Heart right ventricle (tissue), 16 donors: ENCODE results near the gene SND1. TPM values are rescaled to one million over a fixed set of nuclear protein-coding genes. Genes with fewer than 3 reads are reported as not detected.

Experiments used
- ATAC-seq, 8 donors: fragments of 200-7000 bp; cut with Tn5 transposase; one replicate each; pipeline ENCODE4 v1.9.1; 2020; ENCODE audit warnings: mild to moderate bottlenecking in 8 of 8, moderate library complexity in 8 of 8, moderate number of reproducible peaks in 1 of 8
- DNase-seq, 2 donors: peaks; one replicate each; pipeline ENCODE4 v3.0.0-alpha.2; 2020
- H3K27ac ChIP-seq, 10 donors: fragments of 200-600 bp; sonication (generic) in 2 of 10; one replicate each; pipeline versions ENCODE4 v1.5.0 to v1.8.0; 2020 to 2022; ENCODE audit warnings: mild to moderate bottlenecking in 3 of 10
- H3K27me3 ChIP-seq, 7 donors: fragments of 200-600 bp; one replicate each; pipeline ENCODE4 v1.8.0; 2021 to 2022; ENCODE audit warnings: mild to moderate bottlenecking in 2 of 7
- H3K36me3 ChIP-seq, 9 donors: fragments of 200-600 bp; sonication (generic) in 1 of 9; one replicate each; pipeline versions ENCODE4 v1.5.0 to v1.8.0; 2020 to 2022; ENCODE audit warnings: mild to moderate bottlenecking in 2 of 9
- H3K4me1 ChIP-seq, 9 donors: fragments of 200-600 bp; sonication (generic) in 1 of 9; one replicate each; pipeline versions ENCODE4 v1.5.0 to v1.8.0; 2020 to 2022; ENCODE audit warnings: mild to moderate bottlenecking in 4 of 9
- H3K4me3 ChIP-seq, 10 donors: fragments of 200-600 bp; sonication (generic) in 2 of 10; one replicate each; pipeline versions ENCODE4 v1.5.0 to v1.8.0; 2020 to 2022; ENCODE audit warnings: mild to moderate bottlenecking in 7 of 10, moderate library complexity in 2 of 10
- H3K9me3 ChIP-seq, 11 donors: fragments of 200-600 bp in 10 of 11; sonication (generic) in 2 of 11; one replicate each; pipeline versions ENCODE4 v1.5.0 to v1.8.0; 2013 to 2022; ENCODE audit warnings: mild to moderate bottlenecking in 2 of 11, control low read depth in 1 of 11, moderate library complexity in 1 of 11
- WGBS, 2 donors: extraction: QIAGEN DNeasy Blood & Tissue Kit; methylation state at CpG; one replicate each; pipeline ENCODE4 v1.1.7; 2013; ENCODE audit warnings: inconsistent platforms in 1 of 2; 5-methylcytosine and 5-hydroxymethylcytosine counted together
- intact Hi-C, 10 donors: fragments of 100-400 bp; cut with DNase I; formaldehyde crosslinking; loops; one replicate each; pipeline versions ENCODE4 v1.11.1 to v1.14.2; 2022
- polyA plus RNA-seq, 2 donors: library from polyadenylated mRNA; stranded (reverse); fragments of 200-250 nt; gene quantifications; one replicate each; pipeline ENCODE4 v1.2.3, GENCODE V29; 2013
- total RNA-seq, 10 donors: library from RNA; stranded (reverse); fragmentation: NEBNext Ultra II Directional in 3 of 10; extraction: Animal tissue kit (Norgen Biotek cat#: 25700) in 3 of 10; gene quantifications; one replicate each; pipeline versions ENCODE4 v1.2.1 to v1.2.4, GENCODE V29; 2021 to 2023
- TF ChIP-seq, protein P1 (sequence below), 9 donors: fragments of 200-600 bp; sonication (generic) in 2 of 9; IDR thresholded peaks; one replicate each; pipeline versions ENCODE4 v1.5.0 to v1.8.0; 2021 to 2022; ENCODE audit warnings: antibody characterized with exemption in 9 of 9, mild to moderate bottlenecking in 5 of 9, moderate library complexity in 1 of 9
- donor health status: Arrhythmogenic right ventricular cardiomyopathy.
- donor health status: ischemic (EF 13 %, LVEDD 7.1; RV severe dilation, severe dysfunction).
- donor health status: healthy with polysubstance abuse.
- donor health status: DM: no; HTN: yes; CAD: no.
- donor health status: DM: no; HTN: no; CAD: no.
- donor health status: ischemic (EF 25% LVEDD 6.9; RV normal size, moderate dysfunction).
- donor health status: ischemic (EF 25% LVEDD 5.7; RV mildly dilated, moderate dysfunction).
- donor health status: healthy.
- donor health status: DM: yes; HTN: yes; CAD: no.
- donor health status: Ischemic cardiomyopathy.
- donor health status: ischemic (EF 35%, LVEDD 5.7; RV mildly dilated, moderate dysfunction).
- donor health status: nonischemic (EF 11% LVEDD 7.7; RV severe dilation, severe dysfunction).
- donor health status: DM: yes; HTN: yes; CAD: no.
- donor health status: PGD.
- donor health status: ischemic (EF 29% LVEDD 5.4; RV normal size, mild dysfunction).
- donor health status: nonischemic (EF 23%, LVEDD 6.1; RV moderate dilation, normal function).

Gene SND1
- total and polyA plus RNA-seq, 12 donors, result 39.9 to 107 (median 80.8) TPM

DNA sequence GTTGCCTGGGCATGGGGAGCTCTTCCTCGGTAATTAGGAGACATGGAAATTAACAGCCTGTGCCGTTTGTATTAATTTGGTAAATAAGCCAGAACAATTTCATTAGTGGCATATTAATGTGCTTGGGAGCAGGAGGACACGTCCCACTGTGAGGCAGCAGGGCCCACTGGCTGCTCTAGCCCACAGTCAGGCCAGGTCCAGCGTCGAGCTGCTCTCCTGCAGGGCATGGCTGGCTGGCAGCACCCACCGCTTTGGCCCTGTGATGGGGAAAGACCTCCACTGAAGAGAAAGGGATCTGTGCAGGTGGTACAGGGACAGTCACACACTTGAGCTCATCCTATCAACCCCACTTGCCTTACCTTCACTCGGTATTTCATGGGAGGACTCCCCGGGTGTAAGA is 416.8 kb downstream of the SND1 start:
- DNase-seq (no peak), ATAC-seq (no peak)
- Histone ChIP-seq H3K4me3 (no peak overlapping the region), H3K27ac (no peak overlapping the region), H3K4me1 (no peaks in the 10 kb centered on the region), H3K9me3 (no peaks in the 10 kb centered on the region), H3K27me3 (no peaks in the 10 kb centered on the region), H3K36me3 (peaks cover 0 to 21% (median 0%) of the 10 kb centered on the region in 9 donors)
- intact Hi-C loops, result no loop called here
- TF ChIP-seq, protein P1, sequence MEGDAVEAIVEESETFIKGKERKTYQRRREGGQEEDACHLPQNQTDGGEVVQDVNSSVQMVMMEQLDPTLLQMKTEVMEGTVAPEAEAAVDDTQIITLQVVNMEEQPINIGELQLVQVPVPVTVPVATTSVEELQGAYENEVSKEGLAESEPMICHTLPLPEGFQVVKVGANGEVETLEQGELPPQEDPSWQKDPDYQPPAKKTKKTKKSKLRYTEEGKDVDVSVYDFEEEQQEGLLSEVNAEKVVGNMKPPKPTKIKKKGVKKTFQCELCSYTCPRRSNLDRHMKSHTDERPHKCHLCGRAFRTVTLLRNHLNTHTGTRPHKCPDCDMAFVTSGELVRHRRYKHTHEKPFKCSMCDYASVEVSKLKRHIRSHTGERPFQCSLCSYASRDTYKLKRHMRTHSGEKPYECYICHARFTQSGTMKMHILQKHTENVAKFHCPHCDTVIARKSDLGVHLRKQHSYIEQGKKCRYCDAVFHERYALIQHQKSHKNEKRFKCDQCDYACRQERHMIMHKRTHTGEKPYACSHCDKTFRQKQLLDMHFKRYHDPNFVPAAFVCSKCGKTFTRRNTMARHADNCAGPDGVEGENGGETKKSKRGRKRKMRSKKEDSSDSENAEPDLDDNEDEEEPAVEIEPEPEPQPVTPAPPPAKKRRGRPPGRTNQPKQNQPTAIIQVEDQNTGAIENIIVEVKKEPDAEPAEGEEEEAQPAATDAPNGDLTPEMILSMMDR (IDR thresholded peaks at IDR 0.05), result no peak
- WGBS, 2 donors, result 96% methylated on average over 8 of the region's 8 CpGs

DNA sequence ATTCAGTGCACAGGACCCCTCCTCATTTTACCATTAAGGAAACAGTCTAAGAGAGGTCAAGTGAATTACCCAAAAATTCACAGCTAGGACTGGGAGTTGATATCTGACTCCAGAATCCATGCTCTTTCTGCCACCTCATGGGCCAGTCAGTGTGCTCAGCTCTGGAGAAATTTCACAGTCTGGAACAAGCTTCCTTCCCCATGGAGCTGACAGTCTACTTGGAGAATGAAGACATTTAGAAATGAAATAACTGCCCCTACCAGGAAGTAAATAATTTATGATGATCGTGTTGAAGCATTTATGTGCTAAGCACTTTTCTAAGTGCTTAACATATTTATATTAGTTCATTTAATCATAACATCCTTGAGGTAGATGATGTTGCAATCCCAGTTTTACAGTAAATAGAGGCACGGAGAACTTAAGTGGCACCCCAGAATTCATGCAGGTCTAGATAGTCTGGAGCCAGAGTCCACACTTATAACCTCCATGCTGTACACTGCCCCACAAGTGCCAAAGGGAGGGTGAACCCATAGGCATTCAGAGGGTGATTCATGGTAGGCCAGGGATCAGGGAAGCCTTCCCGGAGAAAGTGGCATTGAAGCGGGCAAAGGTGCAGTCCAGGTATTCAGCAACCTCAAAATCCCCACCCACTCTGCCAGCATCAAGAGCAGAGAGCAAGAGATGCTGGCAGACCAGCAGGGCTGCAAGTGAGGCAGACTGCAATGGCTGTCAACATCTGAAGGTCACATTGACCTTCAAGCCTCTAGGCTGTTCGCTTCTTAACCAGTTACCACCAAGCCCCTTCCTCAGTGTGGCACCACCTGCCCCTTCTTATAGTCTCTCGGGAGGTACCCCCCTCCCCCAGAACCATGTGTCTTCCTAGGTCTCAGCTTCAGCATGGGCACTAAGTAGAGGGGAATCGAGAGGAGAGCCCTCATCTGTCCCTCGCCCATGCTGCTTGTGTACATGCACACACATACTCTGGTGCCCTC is 417.7 kb downstream of the SND1 start:
- DNase-seq (no peak), ATAC-seq (no peak)
- peaks cover 0 to 29% (median 0%) of the 10 kb centered on the region in 9 donors for H3K36me3 ChIP-seq
- no peaks in the 10 kb centered on the region for H3K27me3 ChIP-seq
- TF ChIP-seq, protein P1 (IDR thresholded peaks at IDR 0.05), result no peak
- WGBS, 2 donors, result 96 to 97% methylated on average over 8 of the region's 8 CpGs
- H3K4me1 ChIP-seq, result peaks cover 0 to 8% (median 1%) of the 10 kb centered on the region in 9 donors
- no peak overlapping the region for H3K27ac ChIP-seq
- H3K4me3 ChIP-seq, result no peak overlapping the region
- intact Hi-C loops, result no loop called here
- H3K9me3 ChIP-seq, result no peaks in the 10 kb centered on the region

DNA sequence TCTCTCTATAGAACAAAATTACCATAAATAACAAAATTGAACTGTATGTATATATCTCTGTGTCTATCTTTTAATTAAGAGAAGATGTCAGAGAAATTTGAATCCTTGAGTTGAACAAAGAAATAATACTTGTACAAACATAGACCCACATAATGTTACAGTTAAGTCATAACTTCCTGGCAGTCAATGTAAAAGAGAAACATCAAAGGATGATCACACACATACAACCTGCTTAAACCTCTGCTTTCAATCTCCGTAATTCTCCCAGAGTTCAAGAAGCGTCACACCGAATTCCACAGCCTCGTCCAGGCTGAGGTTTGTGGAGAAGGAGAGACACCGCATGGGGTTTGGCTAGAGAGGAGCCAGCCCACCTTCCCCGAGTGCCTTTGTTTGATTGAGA is 419.4 kb downstream of the SND1 start:
- Histone ChIP-seq H3K9me3 (no peaks in the 10 kb centered on the region), H3K4me3 (no peak overlapping the region), H3K27me3 (no peaks in the 10 kb centered on the region), H3K36me3 (peaks cover 0 to 36% (median 0%) of the 10 kb centered on the region in 9 donors), H3K4me1 (peaks cover 0 to 25% (median 14%) of the 10 kb centered on the region in 9 donors), H3K27ac (no peak overlapping the region)
- TF ChIP-seq, protein P1 (IDR thresholded peaks at IDR 0.05), result no peak
- WGBS, 2 donors, result 93 to 98% methylated on average over 6 of the region's 6 CpGs
- DNase-seq (no peak), ATAC-seq (no peak)
- intact Hi-C loops, result no loop called here

DNA sequence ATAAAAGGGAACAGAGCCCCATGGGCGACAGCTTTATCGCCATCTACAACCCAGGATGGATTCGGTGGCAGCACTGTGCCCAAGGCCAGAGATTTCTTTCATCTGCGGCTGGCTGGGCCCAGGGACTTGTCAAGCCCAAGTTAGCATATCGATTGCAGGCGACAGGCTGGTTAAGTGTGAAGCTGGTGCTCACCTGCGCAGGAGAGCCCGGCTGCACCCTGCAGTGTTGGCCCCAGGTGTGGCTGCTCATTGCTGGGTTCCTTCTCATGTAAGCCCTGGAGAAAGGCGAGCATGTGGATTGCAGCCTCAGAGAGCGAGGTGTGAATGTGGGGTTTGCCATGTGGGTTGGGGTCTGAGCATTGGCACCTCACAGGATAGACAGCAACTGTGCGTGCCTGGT is 419.8 kb downstream of the SND1 start:
- DNase-seq (no peak), ATAC-seq (no peak)
- TF ChIP-seq, protein P1 (IDR thresholded peaks at IDR 0.05), result no peak
- WGBS, 2 donors, result 90 to 91% methylated on average over 11 of the region's 11 CpGs
- no peak overlapping the region for H3K4me3 ChIP-seq
- no peaks in the 10 kb centered on the region for H3K9me3 ChIP-seq
- H3K27me3 ChIP-seq, result no peaks in the 10 kb centered on the region
- intact Hi-C loops, result no loop called here
- peaks cover 0 to 29% (median 16%) of the 10 kb centered on the region in 9 donors for H3K4me1 ChIP-seq
- peaks cover 0 to 40% (median 0%) of the 10 kb centered on the region in 9 donors for H3K36me3 ChIP-seq
- H3K27ac ChIP-seq, result no peak overlapping the region
